Measurements from ENCODE around the gene GRB7. TPM values are rescaled to one million over a fixed set of nuclear protein-coding genes. Genes with fewer than 3 reads are reported as not detected.

Gene GRB7
- polyA plus RNA-seq, 2 of the 4 experiments (the other 2 are of a cell fraction), result 5.9 to 10.1 TPM

DNA sequence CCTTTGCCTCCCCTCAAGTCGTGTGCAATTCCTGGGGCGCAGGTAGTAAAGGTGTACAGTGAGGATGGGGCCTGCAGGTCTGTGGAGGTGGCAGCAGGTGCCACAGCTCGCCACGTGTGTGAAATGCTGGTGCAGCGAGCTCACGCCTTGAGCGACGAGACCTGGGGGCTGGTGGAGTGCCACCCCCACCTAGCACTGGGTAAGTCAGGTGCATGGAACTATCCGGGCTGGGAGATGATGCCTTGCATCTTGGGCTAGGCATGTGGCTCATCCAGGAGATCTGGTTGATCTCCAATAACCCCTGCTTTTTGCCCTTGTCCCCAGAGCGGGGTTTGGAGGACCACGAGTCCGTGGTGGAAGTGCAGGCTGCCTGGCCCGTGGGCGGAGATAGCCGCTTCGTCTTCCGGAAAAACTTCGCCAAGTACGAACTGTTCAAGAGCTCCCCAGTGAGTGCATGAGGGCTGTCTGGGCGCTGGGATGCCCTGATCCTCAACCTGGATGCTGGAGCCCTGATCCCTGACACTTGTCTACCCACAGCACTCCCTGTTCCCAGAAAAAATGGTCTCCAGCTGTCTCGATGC lies 5.2 kb downstream of the GRB7 start:
- DNase-seq (ENCODE audit: low read depth in 1 of 2, low spot score in 1 of 2), result no peak

DNA sequence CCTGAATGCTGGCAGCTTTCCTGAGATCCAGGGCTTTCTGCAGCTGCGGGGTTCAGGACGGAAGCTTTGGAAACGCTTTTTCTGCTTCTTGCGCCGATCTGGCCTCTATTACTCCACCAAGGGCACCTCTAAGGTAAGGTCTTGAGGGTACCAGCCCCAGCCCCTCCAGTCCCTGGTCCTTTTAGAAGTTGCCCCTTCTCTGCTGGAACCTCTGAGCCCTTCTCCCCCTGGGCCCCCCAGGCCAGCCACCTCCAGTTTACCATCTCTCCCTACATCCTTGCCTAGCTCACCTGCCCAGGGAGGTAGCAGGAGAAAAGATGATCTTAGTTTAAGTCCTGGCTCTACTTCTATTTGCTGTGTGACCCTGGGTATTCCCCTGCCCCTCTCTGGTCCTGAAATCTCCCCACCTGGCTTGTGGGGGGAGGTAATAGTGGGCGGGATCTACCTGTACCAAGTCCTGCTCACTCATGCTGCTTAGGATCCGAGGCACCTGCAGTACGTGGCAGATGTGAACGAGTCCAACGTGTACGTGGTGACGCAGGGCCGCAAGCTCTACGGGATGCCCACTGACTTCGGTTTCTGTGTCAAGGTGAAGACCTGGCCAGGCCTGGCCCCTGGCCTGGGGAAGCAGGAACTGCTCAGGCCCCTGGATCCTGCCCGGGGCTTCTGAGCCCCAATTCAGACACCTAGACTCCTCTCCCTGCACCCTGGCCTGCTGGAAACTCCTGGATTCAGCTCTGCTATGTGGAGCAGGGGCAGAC lies 6.5 kb downstream of the GRB7 start:
- H3K4me1 ChIP-seq, result peaks cover 22% of the 10 kb centered on the region
- no peak overlapping the region for H3K4me2 ChIP-seq
- DNase-seq (ENCODE audit: low read depth in 1 of 2, low spot score in 1 of 2) (no peak), FAIRE-seq (no peak), ATAC-seq (no peak)
- H3K4me3 ChIP-seq, result no peak overlapping the region
- ChIA-PET CTCF (interaction anchor here (0.6 to 15.6 kb wide), 8 partner anchors 9 to 347 kb away, joined by 3 to 171 read pairs (median 4); partner anchors contain the start of genes MIEN1 and PNMT), POLR2A (interaction anchor here (0.6 kb wide), 1 partner anchor 283 kb away, joined by 5 read pairs; no protein-coding TSS in a partner anchor)
- no peaks in the 10 kb centered on the region for H3K9me3 ChIP-seq
- TF ChIP-seq KDM5A (IDR thresholded peaks at IDR 0.05) (no peak), HOXB13 (CRISPR knock-in tag; IDR thresholded peaks at IDR 0.05; ENCODE audit: low read depth) (no peak), ZSCAN20 (CRISPR knock-in tag; IDR thresholded peaks at IDR 0.05) (no peak), RAD21 (conservative IDR thresholded peaks at IDR 0.05 in 1 of 2, IDR thresholded peaks at IDR 0.05 in 1 of 2) (no peak), EHMT2 (IDR thresholded peaks at IDR 0.05; ENCODE audit: low read depth) (no peak), POLR2AphosphoS2 (conservative IDR thresholded peaks at IDR 0.05; ENCODE audit: low read length) (no peak), HOXB5 (CRISPR knock-in tag; IDR thresholded peaks at IDR 0.05) (no peak), EP300 (IDR thresholded peaks at IDR 0.05) (no peak), TFCP2L1 (CRISPR knock-in tag; IDR thresholded peaks at IDR 0.05) (no peak), KDM1A (IDR thresholded peaks at IDR 0.05; ENCODE audit: low read depth) (no peak), HDAC2 (IDR thresholded peaks at IDR 0.05) (no peak)
- TF ChIP-seq, protein P1, sequence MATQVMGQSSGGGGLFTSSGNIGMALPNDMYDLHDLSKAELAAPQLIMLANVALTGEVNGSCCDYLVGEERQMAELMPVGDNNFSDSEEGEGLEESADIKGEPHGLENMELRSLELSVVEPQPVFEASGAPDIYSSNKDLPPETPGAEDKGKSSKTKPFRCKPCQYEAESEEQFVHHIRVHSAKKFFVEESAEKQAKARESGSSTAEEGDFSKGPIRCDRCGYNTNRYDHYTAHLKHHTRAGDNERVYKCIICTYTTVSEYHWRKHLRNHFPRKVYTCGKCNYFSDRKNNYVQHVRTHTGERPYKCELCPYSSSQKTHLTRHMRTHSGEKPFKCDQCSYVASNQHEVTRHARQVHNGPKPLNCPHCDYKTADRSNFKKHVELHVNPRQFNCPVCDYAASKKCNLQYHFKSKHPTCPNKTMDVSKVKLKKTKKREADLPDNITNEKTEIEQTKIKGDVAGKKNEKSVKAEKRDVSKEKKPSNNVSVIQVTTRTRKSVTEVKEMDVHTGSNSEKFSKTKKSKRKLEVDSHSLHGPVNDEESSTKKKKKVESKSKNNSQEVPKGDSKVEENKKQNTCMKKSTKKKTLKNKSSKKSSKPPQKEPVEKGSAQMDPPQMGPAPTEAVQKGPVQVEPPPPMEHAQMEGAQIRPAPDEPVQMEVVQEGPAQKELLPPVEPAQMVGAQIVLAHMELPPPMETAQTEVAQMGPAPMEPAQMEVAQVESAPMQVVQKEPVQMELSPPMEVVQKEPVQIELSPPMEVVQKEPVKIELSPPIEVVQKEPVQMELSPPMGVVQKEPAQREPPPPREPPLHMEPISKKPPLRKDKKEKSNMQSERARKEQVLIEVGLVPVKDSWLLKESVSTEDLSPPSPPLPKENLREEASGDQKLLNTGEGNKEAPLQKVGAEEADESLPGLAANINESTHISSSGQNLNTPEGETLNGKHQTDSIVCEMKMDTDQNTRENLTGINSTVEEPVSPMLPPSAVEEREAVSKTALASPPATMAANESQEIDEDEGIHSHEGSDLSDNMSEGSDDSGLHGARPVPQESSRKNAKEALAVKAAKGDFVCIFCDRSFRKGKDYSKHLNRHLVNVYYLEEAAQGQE (IDR thresholded peaks at IDR 0.05), result no peak
- TF ChIP-seq, protein P2, sequence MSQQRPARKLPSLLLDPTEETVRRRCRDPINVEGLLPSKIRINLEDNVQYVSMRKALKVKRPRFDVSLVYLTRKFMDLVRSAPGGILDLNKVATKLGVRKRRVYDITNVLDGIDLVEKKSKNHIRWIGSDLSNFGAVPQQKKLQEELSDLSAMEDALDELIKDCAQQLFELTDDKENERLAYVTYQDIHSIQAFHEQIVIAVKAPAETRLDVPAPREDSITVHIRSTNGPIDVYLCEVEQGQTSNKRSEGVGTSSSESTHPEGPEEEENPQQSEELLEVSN (IDR thresholded peaks at IDR 0.05; ENCODE audit: borderline replicate concordance, low read depth), result no peak
- TF ChIP-seq, protein P3, sequence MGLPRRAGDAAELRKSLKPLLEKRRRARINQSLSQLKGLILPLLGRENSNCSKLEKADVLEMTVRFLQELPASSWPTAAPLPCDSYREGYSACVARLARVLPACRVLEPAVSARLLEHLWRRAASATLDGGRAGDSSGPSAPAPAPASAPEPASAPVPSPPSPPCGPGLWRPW (IDR thresholded peaks at IDR 0.05), result no peak
- TF ChIP-seq, protein P4, sequence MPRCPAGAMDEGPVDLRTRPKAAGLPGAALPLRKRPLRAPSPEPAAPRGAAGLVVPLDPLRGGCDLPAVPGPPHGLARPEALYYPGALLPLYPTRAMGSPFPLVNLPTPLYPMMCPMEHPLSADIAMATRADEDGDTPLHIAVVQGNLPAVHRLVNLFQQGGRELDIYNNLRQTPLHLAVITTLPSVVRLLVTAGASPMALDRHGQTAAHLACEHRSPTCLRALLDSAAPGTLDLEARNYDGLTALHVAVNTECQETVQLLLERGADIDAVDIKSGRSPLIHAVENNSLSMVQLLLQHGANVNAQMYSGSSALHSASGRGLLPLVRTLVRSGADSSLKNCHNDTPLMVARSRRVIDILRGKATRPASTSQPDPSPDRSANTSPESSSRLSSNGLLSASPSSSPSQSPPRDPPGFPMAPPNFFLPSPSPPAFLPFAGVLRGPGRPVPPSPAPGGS (IDR thresholded peaks at IDR 0.05), result no peak
- TF ChIP-seq, protein P5, sequence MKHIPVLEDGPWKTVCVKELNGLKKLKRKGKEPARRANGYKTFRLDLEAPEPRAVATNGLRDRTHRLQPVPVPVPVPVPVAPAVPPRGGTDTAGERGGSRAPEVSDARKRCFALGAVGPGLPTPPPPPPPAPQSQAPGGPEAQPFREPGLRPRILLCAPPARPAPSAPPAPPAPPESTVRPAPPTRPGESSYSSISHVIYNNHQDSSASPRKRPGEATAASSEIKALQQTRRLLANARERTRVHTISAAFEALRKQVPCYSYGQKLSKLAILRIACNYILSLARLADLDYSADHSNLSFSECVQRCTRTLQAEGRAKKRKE (CRISPR knock-in tag; IDR thresholded peaks at IDR 0.05; ENCODE audit: low read depth), result no peak
- 87% methylated on average over 16 of the region's 16 CpGs for WGBS (ENCODE audit: missing lambda C conversion rate)
- no peak overlapping the region for H3K27ac ChIP-seq

More for the DNA sequence above, 5.2 kb downstream of the GRB7 start:
- no peak for FAIRE-seq
- Histone ChIP-seq H3K4me3 (no peak overlapping the region), H3K4me2 (no peak overlapping the region), H3K9me3 (no peaks in the 10 kb centered on the region), H3K4me1 (peaks cover 22% of the 10 kb centered on the region), H3K27ac (no peak overlapping the region)
- ChIA-PET CTCF (interaction anchor here (0.9 to 15.6 kb wide), 3 partner anchors 10 to 16 kb away, joined by 3 to 171 read pairs (median 19); partner anchors contain the start of gene MIEN1), POLR2A (no interaction called here)
- 92% methylated on average over 21 of the region's 21 CpGs for WGBS (ENCODE audit: missing lambda C conversion rate)
- ATAC-seq, result no peak
- TF ChIP-seq, protein P4 (IDR thresholded peaks at IDR 0.05), result no peak
- no peak for TF ChIP-seq GATA3 (IDR thresholded peaks at IDR 0.05; ENCODE audit: borderline replicate concordance)
- TF ChIP-seq HOXB13 (CRISPR knock-in tag; IDR thresholded peaks at IDR 0.05; ENCODE audit: low read depth), result no peak

All from A549 (cell line).